GM21529 (cell line): ENCODE measurements around the gene KLK6.

Source experiments
- ATAC-seq: cut with Tn5 transposase; IDR thresholded peaks from one replicate; pipeline ENCODE4 v1.9.1; 2021; ENCODE audit not compliant: unreplicated experiment

Gene KLK6

DNA sequence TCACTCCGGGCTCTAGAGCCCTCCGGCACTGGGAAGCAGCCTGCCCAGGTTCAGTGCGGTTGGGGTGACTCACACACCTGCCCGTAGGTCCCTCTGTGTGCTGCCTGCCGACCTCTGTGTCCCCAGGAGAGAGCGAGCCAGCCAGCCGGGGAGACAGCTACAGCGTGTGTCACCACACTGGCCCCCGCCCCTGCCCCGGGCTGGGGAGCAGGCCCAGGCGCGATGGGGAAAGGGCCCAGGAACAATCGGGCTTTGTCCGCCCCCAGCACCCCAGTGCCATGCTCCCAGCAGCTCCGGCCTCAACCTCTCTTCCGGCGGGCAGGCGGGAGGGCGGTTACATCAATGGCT, at the start of gene KLK6:
Gene KLK6, minus strand, starts transcription at position 179 of the 348 bp plus-strand sequence. CDS start 1,487 bp downstream, outside the sequence.
- ATAC-seq = no peak

DNA sequence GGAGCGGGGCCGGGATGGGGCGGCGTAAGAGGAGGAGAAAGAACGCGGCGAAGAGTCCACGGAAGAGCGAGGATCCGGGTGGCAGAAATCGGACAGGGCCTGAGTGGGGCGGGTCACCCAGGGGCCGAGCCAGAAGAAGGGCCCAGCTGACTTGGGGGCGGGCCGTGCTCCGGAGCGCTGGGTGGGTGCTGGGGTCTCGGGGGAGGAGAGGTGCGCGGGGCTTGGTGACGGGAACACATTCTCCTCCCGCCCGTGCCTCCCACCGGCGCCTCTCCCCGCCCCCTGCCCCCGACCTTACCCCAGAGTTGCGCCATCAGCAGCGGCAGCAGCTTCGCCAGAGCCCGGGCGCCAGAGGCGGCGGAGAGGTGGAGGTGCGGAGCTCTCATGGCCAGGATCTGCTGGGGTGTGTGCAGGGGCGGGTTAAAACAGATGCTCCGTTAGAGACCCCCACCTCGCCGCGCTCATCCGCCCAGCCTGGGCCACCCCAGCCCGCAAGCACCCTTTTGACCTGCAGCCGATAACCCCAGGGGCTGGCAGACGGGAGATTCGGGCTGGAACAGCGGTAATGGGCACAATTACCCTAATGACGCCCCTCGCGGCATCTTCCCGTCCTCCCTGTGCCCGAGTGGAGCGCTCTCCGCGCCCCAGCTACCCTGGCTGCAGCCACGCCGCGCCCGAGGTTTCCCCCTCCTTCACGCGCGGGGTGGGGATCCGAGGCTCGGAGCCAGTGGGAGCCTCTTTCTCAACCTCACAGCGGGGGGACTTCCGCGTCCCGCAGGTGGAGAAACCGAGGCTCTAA, 49.6 kb upstream of the KLK6 start:
- no peak for ATAC-seq

DNA sequence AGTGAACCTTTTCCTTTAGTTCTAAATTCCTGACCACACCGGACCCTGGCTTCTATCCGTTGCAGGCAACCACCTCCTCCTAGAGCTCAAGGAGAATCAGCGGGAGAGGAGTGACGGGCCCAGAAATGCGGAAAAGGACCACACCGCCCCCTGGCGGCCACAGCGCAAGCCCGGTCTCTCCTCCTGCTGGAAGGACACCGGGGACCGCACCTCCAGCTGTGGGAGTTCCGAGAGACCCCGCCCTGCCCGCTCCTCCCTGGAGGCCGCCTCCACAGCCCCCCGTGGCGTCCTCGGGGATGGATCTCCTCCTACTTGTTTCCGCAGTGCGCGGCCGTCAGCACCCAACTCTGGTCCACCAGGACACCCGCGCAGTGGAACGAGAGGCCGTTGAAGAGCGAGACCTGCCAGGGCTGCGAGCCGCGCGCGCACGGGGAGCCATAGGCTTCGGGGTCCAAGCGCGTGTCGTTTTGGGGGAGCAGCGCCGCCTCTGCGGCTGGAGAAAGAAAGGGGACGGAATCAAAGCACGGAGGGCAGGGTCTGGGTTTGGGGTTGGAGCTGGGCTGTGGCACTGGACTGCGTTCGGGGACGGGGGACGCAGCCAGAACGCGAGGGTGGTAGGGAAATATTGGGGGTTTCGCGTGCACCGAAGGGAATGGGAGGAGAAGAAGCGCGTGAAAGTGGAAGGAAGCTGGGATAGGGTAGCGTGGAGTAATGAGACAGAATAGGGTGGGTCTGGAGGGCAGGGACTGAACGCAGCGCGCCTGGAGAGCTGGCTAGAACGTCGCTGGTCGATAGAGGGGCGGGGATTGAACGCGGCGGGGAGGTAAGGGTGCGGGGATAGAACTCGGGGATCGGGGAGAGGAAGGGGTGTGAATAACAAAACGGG, 47.6 kb upstream of the KLK6 start:
- no peak for ATAC-seq

DNA sequence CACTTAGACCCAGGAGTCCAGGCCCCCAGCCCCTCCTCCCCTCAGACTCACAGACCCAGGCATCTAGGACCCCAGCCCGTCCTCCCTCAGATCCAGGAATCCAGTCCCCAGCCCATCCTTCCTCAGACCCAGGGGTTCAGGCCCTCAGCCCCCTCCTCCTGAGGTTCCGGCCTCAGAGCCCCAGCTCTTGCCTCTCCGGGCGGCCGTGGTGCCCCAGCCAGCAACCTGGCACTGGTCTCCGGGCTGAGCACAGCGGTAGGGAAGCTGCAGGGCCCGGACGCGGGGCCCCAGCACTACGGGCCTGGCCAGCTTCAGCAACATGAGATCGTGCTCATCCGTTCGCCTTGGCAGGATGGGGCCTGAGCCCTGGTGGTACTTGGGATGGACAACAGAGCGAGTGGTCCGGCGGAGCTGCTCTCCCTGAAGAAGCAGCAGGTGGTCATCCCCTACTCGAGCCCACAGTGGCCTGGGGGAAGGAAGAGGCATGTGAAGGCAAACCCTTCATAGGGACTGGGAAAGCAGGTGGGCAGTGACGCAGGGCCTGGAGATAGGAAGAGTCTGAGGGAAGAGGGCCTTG, 46.4 kb upstream of the KLK6 start:
- ATAC-seq = no peak

DNA sequence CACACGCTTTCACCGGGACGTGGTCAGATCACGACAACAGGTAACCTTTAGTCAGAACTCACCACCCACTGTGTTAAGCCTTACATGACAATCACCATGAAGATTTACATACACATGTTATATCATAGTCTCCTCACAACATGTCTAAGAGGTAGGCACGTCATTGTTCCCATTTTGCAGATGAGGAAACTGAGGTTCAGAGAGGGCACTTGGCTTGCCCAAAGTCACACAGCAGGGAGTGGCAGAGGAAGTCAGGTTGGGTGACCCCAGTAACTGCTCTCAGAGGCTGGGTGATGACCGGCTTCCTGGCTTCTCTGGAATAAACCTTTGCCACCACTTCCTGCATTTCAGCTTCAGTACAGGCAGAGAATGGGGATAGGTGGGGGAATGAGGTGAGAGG, 44.9 kb upstream of the KLK6 start:
- ATAC-seq = no peak

DNA sequence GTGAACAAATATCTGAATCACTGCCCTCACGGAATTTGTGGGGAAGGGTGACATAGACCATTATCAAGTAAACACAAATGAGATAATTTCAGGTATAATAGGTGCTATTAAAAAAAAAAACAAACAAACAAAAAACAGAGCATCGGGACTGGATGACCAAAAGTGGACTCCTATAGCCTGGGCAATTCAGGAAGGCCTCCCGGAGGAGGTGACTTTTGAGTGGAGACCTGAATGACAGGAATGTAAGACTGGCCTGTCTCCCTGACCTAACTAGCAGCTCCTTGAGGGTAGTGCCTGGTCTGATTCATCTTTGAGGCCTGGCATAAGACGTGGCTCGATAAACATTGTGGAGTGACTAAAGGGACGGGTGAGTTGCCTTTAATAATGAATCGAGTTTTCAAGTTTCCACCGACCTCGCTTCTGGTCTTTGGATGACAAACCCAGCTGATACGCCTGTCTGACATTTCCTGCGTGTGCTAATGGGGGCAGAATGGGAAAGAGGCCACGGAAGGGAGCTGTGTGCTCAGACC, 43.3 kb upstream of the KLK6 start:
- ATAC-seq = no peak

DNA sequence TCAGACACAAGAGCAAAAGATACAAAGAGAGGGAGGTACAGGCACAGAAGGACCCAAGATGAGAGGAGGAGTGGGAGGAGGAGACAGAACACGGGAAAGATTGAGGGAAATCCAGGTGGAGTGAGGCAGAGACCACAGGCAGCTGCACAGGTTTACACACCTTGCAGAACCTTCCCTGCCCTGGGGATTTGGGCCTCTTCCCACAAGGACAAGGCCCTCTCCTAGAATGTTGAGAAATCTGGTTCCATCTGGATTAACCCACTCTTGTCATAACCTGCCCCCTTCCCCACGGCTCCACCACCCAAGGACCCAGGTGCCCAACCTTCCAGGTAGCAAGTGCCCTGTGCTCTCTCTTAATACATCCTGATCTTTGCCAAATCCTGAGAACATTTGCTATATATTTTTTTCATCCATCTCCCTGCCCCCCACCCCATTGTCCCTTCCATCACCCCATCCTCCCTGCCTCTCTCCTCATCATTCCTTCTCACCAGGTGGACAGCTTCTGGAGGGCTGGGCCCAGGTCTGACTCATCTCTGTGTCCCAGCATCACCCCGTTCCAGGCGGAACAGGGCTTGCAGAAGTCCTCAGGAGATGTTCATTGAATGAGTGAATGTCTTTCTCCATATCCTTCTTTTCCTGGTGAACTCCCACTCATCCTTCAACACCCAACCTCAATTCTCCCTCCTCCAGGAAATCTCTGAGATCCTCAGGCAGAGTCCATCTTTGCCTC, 40.8 kb upstream of the KLK6 start:
- no peak for ATAC-seq

DNA sequence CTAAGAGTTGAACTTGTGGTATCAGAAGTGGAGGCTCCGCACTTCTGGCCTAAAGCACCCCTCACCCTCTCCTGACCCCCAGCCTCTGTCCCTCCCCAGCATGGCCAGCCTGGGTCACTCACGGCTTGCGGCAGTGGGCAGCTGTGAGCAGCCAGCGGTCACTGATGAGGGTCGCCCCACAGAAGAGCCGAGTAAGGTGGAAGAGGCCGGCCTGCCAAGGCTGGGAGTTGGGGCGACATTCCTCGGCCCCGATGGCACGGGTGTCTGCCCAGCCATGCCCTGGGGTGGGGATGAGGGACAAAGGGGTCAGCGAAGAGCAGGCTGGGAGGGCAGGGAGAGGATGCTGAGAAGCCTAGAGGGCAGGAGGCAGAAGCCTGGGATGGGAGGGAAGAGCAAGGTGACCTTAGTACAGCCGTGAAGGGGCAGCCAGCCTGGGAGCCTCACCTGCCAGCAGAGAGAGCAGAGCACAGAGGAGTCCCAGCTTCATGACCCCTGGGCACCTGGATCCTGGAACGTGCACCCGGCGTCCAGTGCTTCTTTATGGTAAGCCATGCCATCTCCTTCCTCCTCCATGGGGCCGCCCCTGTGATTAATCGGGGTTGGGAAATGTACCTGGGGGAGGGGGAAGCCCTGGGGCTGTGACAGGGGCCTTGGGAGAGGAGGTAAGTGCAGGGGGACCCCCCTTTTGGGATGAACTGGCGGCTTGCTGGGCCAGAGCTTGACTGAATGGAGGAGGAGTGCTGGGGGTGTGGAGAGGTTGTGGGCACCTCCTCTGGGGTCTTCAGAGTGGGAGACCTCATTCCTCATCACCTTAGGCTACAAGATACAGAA, 39.9 kb upstream of the KLK6 start:
- ATAC-seq = no peak

DNA sequence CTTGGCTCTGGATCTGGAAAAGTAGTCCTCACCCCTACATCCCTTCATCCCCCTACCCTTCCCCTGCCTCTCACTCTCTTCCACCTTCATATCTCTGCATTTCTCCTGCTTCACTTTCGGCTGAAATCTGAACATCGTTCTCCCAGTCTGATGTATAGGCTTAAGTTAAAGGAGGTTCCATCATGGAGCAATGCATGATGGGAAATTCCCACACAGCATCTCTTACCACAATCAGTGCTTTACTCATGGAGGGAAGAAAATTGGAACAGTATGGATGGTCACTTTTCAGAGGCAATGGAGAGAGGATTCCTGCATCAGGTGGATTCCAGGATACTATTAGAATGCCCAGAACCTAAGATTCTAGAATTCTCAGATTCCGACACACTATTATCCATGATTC, 38.1 kb upstream of the KLK6 start:
- ATAC-seq = no peak

DNA sequence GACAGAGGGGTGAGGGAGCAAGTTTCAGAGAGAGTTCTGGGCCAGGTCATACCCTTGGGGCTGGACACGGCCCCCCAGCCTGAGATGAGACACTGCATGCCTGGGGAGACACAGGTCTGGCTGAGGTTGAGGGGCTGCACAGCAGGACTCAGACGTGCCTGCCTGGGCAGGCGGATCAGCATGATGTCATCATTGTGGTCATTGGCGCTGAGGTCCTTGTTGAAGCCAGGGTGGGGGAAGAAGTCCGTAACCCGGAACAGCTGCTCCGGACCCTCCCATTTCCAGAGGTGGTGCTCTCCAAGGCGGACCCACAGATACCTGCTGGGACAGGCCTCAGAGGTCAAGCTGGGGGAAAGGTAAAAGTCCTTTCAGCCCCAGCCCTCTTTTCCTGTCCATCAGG, 37.0 kb upstream of the KLK6 start:
- ATAC-seq = no peak

DNA sequence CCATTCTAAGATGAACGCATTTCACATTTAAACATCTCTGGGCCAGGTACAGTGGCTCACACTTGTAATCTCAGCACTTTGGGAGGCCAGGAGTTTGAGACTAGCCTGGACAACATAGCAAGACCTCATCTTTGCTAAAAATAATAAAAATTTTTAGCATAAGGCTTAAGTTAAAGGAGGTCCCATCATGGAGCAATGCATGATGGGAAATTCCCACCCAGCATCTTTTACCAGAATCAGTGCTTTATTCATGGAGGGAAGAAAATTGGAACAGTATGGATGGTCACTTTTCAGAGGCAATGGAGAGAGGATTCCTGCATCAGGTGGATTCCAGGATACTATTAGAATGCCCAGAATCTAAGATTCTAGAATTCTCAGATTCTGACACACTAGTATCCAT, 35.9 kb upstream of the KLK6 start:
- no peak for ATAC-seq

DNA sequence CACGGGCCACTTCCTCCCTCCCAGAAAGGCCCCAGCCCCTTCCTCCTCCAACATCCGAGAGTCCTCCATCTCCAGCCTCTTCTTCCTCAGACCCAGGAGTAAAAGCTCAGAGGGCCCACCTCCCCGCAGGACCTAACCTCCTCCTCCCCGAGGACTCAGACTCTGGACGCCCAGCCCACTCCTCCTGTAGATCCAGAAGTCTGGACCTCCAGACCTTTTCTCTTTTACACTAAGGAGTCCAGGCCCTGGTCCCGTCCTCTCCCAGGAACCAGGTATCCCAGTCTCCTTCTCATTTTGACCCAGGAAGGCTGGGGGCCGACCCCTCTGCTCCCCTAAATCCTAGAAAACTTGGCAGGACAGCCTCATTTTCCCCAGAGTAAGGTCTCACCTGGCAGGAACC, 33.9 kb upstream of the KLK6 start:
- no peak for ATAC-seq

DNA sequence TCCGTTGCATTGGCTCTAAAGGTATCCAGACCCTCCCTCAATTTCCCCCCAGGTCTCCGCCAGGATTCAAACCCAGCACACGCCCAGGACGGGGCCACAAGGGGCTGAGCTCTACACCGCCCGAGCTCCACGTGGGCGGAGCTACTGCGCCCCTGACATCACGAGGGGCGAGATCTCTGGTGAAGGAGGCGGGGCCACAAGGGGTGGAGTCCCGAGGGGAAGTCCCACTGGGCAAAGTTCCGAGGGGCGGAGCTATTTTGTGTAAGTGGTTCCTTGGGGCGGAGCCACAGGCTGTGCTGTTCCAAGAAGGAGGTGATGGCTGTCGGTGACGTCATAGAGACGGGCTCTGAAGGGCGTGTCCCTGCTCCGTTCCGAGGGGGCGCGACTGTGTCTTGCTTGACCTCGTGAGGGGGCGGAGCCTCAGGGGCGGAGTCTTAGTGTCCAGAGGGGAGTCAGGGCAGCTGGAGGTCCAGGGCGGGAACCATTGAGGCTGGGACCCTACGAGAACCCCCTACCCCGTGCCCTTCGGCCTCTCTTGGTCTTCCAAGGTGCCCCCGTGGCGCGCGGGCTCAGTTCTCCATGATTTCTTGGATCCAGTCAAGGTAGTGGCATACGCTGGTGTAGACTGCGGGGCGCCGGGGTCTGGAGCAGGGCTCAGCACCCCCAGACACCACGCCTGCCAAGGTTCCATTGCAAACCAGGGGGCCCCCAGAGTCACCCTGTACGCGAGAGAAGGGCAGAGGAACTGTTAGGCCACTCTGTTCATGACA, 33.3 kb upstream of the KLK6 start:
- ATAC-seq = no peak

DNA sequence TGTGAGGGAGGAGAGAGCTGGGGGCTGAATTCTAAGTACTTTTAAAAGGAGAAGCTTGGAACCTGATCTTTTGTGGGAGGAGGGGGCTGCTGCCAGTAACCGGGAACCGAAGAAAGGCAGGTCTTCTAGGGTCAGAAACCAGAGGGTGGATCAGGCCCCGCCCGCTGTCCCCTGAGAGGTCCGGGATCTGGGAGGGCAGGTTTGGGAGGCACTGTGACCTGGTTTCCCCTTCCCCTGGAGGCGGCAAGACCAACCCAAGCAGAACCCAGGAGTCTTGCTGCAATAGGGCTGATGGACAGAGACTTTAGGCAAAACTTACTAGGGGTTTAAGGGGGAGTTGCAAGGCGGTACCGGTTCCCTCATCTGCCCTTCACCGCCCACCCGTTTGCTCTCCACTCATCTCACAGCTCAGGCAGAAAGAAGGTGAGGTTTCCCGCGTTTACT, 32.7 kb upstream of the KLK6 start:
- ATAC-seq = no peak

DNA sequence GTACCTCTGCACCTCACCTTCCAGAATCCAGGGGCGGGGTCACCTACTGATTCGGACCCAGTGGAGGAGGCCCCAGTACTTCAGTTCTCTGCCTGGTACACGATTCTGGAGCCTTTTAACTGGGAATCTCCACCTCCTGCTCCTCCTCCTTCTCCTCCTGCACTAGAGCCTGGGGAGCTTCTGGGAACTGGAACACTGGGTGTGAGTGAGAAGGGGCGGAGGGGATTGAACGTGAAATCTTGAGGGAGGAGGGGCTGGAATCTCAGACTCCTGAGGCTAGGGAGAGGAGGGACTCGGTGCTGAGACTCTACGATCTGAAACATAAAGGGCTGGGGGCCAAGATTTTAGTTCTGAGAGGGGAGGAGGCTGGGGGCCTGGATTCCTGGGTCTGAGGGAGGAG, 32.1 kb upstream of the KLK6 start, which contains the start of gene KLK8:
Gene KLK8, minus strand, starts transcription at position 90 of the 400 bp plus-strand sequence. CDS start 437 bp downstream, outside the sequence.
- no peak for ATAC-seq

DNA sequence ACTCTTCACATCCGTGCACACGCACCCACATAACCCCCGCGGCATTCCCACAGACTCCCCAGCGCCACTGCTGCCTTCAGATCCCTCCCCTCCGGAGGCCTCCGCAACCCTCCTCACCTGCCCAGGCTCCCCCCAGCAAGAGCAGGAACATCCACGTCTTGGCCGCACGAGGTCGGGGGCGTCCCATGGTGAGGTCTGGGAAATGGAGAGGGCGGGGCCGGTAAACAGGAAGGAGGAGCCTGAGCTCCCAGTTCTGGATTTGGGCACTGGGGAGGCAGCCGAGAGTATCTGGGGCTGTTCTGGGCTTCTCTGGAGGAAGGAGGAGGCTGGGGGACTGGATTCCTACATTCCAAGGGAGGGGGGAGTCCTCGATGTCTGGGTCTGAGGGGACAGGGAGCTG, 31.6 kb upstream of the KLK6 start:
- ATAC-seq = no peak

DNA sequence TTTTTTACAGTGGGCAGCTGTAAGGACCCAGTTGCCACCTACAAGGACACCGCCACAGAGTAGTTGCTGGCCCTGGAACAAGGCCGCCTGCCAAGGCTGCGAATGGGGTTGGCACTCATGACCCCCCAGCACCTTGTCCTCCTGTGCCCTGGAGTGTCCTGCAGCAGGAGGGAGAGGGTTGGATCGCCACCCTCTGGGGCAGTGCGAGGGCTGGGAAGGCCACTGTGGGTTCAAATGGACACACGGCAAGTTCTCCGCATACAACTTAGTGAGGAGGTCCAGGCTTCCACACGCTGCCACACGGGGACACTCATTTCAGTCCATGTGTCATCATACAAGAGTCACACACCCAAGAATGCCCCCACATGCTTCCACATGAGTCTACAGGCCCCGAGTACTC, 31.0 kb upstream of the KLK6 start:
- no peak for ATAC-seq

DNA sequence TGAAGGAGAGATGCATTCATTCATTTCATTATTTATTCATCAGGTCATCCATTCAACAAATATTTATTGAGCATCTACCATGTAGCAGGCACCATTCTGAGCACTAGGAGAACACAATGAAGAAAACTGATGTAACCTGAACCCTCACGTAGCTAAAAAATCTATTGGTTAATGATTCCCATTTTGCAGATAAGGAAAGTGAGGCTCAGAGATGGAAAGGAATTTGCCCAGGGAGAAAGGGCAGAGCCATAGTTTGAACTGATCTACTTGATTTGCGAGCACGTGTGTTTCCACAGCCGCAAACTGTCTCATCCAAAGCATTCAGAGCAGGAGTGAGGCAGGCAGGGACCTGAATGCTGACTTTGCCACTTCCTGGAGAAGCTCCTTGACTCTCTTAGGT, 29.3 kb upstream of the KLK6 start:
- no peak for ATAC-seq

DNA sequence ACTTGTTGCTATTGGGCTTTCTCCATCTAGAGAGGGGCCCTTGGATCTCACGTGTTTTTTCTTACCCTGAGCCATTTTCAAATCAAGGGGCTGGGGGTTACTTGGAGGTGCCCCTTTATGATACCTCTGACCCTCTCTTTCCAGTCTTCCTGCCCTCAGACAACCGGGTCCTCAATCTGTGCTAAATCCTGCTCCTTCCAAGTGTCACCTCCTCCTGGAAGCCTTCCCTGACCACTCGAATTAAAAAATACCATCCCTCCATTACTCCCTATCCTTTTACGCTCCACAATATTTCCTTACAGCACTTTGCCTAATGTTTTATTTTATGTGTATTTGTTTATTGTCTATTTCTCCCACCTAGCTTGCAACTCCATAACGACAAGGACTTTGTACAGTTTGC, 28.7 kb upstream of the KLK6 start:
- ATAC-seq = no peak
